Neural cell (in vitro differentiated cells): ENCODE results near the gene DHX30.

ENCODE experiments used
- CTCF ChIP-seq: fragments of 450-650 bp; IDR thresholded peaks from 2 replicates; pipeline ENCODE4 v1.5.1; 2014; ENCODE audit warnings: antibody characterized with exemption, mild to moderate bottlenecking, moderate library complexity; ENCODE audit not compliant: poor library complexity, severe bottlenecking
- EZH2 ChIP-seq: fragments of 200-600, 300-800 bp; shearing (Covaris generic), sonication (generic); IDR thresholded peaks from 2 replicates; pipeline ENCODE4 v1.6.1; 2014; ENCODE audit warnings: antibody characterized with exemption, low read length, borderline replicate concordance, mild to moderate bottlenecking; ENCODE audit not compliant: insufficient read depth, poor library complexity, severe bottlenecking
- POLR2AphosphoS5 ChIP-seq: IDR thresholded peaks from 2 replicates; pipeline ENCODE4 v1.6.1; 2012
- RAD21 ChIP-seq: fragments of 450-650 bp; conservative IDR thresholded peaks from 2 replicates; pipeline ENCODE4 v1.6.1; 2014; ENCODE audit warnings: antibody characterized with exemption, mild to moderate bottlenecking, moderate library complexity
- REST ChIP-seq: IDR thresholded peaks from 2 replicates; pipeline ENCODE4 v1.6.1; 2012; ENCODE audit warnings: borderline replicate concordance
- SMC3 ChIP-seq: fragments of 450-650 bp; conservative IDR thresholded peaks from 2 replicates; pipeline ENCODE4 v1.6.1; 2014; ENCODE audit warnings: antibody characterized with exemption, mild to moderate bottlenecking, moderate library complexity; ENCODE audit not compliant: poor library complexity
- TAF1 ChIP-seq: IDR thresholded peaks from 2 replicates; pipeline ENCODE4 v1.6.1; 2012; ENCODE audit warnings: low read depth

GRCh38 chr3:47802734-47803479 is at the start of gene DHX30:
- TF ChIP-seq CTCF (peak; percentile 8), REST (peak; percentile 55), EZH2 (no peak), TAF1 (peak; percentile 57), POLR2AphosphoS5 (peak; percentile 82), RAD21 (no peak), SMC3 (no peak)
